ENCODE measurements around the gene ADARB2.

ADARB2 gene

DNA sequence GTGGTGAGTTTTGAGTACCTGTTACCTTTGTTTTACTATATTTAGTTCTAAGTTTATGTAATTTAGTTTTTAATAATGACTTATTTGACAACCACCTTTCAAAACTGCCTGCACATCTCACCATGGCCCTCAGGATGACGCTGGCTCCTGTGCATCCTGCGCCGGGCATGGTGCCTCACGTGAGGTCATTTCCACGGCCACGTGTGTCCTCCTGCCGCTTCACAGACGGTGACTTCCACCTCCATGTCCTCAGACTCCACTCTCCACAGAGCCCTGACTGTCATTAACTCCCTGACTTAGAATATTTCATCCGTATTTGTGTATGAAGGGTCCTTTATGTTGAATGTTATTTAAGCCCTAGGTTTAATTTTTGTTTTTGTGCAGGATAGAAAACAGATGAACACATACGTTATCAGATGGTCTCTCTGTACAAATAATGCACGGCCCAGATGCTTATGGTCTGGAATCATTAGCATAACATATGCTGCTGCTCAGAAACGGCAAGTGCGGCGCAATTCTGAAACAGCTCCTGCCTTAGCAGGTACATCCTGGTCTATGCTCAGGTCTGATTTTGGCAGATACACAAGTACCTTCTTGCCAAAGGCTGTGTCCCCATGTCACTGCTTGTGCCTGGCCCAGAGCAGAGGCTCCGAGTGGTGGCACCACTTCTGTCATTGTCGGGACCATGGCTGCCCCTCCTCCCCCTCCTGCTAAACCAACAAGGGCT is 525.3 kb downstream of the ADARB2 start:
- no peak for DNase-seq (ENCODE audit: low read depth in 2 of 2)

DNA sequence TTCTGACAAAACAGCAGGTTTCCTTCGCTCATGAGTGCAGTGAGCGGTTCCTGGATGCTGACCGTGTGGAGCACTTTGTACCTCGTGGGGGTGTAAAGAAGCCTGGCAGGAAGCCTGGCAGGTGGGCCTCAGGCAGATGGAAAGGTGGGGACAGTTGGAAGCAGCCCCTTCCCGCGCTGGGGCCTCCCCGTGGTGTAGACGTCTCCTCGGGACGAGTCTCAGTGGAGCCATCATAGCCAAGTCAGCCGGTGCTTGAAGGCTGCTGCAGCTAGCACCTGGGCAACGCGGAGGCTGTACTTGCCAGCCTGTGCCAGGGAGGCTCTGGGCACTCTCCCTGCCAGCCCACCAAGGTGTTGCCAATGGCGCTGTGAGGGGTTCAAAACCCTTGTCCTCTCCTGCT is 526.7 kb downstream of the ADARB2 start:
- no peak for DNase-seq (ENCODE audit: low read depth in 2 of 2)

DNA sequence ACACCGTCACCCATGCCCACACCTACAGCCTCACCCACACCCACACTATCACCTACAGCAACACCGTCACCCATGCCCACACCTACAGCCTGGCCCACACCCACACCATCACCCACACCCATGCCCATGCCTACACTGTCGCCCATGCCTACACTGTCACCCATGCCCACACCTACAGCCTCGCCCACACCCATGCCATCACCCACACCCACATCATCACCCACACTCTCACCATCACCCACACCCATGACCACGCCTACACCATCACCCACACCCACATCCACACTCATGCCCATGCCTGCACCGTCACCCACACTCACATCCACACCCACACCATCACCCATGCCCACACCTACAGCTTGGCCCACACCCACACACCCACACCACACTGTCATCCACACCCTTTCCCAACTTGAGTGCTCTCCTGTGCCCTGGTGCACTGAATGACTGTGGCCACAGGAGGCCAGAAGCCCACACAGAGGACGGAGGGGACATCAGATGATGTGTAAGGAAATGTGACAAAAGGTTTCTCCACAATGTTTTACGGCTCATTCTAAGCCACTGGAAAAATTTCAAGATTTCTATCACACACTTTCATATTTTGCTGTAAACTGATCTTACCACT is 527.9 kb downstream of the ADARB2 start:
- no peak for DNase-seq (ENCODE audit: low read depth in 2 of 2)

DNA sequence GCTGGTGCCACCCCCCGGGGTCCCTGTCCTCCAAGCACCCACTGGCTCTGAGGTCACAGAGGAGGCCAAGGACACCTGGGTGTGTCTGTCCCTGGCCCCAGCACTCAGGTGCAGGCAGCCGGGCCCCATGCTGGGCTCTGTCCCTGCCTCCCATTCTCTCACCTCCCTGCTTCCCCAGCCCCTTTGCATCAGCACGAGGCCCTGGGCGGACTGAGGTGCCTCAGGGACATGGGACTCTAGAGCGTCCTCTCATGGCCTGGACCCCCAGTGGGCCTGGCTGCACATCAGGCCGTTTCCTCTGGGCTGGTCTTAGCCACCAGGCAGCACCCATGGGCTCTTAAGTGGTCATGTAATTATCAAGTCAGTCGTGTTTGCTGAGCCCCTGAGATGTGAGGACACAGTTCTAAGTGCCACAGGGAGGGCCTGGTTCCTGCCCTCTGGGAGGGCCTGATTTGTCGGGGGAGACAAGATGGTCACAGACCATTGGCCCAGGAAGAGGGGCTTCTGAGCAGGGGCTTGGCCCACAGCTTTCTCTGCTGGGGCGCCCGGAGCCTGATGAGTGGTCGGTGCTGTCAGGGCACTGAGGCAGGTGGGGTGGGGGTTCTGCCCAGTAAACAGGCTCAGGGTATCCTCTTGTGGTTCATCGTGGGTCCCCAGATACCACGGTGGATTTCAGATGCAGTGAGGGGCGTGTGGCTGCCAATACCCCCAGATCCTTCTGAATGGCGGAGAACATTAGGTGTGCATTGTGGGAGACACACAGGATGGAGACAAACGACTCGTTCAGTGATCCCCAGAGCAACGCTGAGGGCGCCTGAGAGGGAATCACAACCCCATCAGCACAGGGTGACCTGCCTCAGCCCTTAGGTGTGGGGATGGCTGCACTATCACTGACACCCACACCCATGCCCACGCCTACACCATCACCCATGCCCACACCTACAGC is 528.7 kb downstream of the ADARB2 start:
- no peak for DNase-seq (ENCODE audit: low read depth in 2 of 2)

DNA sequence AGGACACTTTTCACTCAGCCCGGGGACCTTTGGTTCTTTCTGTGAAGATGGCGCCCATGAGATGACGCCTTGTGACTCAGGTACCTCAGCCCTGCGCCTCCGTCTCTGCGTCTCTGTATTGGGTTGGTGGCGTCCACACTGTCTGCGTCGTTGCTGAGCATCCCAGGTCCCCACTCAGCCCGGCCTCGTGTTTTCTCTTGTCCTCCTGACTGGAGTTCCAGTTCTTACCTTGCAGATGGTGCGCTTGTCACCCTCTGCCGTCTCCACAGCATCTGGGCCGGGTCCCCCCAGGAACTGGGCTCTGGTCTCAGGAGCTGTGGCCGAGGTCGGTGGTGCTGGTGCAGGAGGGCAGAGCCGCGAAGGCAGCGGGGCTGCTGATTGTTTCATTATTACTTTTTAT is 530.7 kb downstream of the ADARB2 start:
- no peak for DNase-seq (ENCODE audit: low read depth in 2 of 2)

DNA sequence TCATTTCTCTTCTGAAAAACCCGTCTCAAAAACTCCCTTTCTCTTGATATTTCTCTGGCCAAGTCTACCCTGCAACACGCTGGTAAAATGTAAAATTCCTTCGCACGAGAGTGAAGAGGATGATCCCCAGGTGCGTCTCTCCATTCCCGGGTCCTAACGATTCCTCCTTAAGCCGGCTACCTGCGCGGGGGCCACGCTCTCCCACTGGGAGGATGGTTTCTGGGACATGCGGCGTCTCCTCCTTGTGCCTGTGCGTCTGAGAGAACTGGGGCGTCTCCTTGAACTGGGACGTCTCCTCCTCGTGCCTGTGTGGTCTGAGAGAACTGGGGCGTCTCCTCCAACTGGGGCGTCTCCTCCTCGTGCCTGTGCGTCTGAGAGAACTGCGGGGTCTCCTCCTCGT is 531.2 kb downstream of the ADARB2 start:
- DNase-seq (ENCODE audit: low read depth in 2 of 2): no peak

DNA sequence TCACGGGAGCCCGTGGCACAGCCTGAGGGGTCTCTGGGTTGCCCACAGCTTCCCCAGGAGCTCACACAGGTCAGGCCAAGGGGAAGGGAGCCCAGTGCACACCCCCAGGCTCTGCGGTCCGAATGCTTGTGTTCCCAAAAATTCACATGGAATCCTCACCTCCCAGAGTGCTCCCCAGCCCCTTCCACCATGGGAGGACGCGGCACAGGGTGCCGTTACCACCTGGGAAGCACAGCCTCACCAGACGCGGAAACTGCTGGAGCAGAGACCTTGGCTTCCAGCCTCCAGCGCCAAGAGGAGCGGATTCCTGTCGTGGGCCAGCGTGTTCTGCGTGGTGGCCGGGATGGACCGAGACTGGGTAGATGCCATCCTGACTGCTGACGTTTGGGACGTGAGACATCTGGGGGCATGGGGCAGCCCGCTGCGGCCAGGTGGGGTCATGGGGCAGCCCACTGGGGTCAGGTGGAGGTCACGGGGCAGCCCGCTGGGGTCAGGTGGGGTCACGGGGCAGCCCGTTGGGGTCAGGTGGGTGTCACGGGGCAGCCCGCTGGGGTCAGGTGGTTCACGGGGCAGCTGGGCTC is 531.8 kb downstream of the ADARB2 start:
- DNase-seq (ENCODE audit: low read depth in 2 of 2): no peak

DNA sequence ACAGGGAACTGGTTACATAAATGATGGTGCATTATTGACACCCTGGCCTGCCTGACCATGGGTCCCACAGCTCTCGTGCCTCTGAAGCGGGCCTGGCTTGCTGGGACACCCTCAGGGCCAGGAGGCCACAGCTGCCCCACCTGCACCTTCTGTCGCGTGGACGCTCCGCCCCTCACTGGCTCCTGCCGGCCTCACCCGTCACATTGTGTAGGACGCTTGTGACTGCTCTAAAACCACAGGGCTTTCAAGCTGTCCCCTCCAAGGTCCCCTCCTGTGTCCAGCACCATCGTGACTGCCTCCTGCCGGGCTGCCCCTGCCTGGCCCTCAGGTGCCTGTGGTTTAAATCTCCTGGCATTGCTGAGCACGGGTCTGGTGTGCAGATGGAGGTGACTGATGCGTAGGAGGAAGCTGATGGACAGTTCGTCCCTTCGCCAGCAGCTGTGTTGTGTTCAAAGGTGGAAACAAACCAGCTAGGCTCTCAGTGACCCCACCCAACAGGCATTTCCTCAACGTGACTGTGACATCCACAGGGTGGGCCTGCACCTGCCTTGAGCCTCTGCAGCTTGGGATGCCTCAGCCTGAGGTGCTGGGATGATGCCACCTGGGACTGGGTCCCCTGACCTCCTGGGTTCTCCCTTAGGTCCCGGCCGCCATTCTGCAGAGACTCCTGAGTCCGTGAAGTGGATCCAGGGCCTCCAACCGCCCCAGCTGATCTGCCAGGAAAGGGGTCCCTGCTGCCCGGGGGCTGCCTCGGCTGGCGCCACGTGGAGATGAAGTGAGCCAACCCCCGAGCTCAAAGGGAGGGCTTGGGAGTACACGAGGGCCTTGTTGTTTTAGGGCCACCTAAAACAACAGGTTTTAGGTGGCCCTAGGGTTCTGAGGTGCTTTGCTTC is 532.6 kb downstream of the ADARB2 start:
- DNase-seq (ENCODE audit: low read depth in 2 of 2): no peak

DNA sequence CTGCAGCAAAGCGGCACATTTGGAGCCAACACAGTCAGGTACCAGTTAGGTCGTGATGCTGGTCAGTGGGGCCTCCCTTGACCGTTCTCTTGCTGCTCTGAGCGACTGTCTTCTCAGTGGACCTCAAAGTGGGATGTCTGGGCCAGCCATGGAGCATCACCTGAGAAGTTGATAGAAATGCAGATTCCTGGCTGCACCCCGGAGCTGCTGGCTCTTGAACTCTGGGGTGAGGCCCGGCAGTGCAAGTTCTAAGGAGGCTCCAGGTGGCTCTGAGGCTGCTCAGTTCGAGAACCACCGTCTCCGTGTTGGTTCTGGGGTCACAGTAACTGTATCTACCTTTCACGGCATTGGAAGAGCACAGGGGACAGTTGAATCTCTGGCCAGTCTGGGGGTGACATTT is 533.6 kb downstream of the ADARB2 start:
- DNase-seq (ENCODE audit: low read depth in 2 of 2): no peak

DNA sequence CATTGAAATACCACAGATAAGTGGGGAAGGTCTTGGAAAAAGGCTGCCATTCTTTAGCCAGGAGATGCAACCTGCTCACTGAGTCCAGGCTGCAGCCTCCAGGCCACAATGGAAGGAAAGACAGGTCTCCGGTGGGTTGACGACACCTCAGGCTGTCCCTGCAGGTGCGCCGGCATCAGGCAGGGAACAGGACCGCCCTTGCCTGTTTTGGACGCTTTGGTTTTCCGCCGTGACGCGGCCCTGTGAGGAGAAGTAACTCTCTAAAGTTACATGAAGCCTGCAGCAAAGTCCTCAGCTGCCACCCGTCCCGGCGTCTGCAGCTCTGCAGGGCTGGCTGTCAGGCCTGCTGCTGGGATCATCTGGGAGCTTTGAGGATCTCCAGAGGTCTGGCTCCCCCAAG is 534.1 kb downstream of the ADARB2 start:
- no peak for DNase-seq (ENCODE audit: low read depth in 2 of 2)

DNA sequence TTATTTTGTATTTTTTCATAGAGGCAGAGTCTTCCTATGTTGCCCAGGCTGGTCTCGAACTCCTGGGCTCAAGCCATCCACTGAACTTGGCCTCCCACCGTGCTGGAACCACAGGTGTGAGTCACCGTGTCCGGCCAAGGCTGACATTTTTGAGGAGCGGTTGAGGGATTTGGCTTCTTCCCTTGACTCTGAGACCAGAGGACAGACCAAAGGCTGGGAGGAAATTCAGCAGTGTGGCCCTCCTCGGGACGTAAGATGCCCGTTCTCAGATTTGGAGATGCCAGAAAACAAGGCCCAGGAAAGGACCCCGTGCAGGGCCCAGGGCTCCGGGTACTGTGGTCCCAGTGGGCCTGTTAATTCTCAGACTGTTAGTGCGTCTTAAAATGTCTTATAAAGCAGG is 535.0 kb downstream of the ADARB2 start:
- no peak for DNase-seq (ENCODE audit: low read depth in 2 of 2)

DNA sequence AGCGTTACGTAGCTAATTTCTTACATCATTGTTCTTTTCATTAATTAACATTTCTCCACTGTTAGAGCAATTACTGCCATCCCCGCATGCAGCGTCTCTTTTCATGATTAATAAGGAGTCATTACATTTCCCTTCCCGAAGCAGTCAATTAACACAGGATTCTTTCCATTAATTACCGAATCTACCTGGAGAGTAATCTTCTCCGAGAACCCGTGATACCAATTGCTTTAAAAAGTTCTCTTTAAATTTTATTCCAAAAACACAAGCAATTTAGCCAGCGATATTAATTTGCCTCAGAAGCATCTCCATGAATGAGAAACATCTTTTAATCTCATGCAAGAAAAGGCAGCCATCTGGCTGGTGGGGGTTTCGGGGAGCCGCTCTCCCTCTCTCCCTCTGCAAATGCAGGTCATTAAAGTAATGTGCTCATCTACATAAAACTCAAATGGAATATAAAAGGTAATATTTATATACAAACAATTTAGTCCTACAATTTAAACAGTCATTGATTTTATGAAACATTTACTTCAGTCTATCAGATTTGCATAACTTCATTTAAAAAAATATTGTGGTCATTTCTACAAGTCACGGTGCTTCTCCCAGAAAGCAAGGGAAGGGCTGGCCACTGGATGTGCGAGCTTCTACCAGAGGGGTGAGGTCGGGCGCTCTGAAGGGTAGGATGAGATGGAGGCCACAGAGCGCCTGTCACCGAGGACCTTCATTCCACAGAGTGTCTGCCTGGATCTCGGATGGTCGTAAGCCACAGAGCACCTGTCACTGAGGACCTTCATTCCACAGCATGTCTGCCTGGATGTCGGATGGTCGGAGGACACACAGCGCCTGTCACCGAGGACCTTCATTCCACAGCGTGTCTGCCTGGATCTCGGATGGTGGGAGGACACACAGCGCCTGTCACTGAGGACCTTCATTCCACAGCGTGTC is 536.2 kb downstream of the ADARB2 start:
- DNase-seq (ENCODE audit: low read depth in 2 of 2): no peak

DNA sequence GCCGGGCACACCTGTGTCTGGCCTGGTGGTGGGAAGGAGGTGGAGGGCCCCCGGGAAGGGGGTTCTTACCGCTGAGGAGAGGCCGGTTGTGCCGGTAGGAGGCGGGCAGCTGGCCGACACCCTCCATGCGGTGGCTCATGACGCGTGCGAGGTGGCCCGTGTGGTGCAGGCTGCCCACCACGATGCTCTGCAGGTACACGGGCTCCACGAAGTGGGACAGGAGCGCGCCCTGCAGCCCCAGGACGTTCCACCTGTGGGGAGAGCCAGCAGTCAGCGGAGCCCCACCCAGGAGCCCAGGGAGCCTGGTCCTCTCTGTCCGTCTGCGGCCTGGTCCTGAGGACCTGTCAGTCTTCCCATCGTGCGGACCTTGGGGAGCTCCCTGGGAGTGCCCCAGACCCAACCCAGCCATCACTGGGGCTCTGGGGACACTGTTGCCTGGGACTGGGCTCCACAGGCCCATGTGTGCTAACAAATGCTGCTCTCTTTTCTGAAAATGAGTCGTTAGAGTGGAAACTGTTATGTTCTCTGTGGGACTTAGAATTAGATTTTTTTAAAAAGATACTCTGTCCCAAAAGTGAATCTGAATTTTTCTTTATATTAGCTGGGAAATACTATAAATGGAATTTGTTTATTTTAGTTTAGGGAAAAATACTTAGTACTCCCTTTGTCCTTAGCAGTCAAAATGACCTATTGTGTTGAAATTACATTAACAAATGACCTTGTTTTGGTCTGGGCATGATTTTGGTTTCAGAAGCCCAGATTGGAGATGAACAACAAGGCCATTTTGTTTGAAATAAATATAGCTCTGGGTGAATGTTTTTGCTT is 537.2 kb downstream of the ADARB2 start:
- no peak for DNase-seq (ENCODE audit: low read depth in 2 of 2)

DNA sequence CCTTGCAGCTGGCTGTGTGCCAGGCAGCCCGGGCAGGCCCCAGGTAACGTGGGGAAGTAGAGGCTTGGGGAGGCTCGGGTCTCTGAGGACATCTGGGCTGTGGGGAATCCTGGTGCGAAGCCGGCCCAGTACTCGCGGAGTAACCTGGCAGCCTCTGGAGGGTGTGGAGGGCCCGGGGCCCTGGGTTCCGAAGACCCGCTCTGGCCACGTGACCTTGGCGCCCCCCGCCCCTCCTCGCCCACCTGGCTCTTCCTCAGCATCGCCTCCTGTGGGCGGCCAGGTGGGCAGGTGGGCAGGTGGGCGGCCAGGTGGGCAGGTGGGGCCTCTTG is 538.0 kb downstream of the ADARB2 start:
- DNase-seq (ENCODE audit: low read depth in 2 of 2): no peak

DNA sequence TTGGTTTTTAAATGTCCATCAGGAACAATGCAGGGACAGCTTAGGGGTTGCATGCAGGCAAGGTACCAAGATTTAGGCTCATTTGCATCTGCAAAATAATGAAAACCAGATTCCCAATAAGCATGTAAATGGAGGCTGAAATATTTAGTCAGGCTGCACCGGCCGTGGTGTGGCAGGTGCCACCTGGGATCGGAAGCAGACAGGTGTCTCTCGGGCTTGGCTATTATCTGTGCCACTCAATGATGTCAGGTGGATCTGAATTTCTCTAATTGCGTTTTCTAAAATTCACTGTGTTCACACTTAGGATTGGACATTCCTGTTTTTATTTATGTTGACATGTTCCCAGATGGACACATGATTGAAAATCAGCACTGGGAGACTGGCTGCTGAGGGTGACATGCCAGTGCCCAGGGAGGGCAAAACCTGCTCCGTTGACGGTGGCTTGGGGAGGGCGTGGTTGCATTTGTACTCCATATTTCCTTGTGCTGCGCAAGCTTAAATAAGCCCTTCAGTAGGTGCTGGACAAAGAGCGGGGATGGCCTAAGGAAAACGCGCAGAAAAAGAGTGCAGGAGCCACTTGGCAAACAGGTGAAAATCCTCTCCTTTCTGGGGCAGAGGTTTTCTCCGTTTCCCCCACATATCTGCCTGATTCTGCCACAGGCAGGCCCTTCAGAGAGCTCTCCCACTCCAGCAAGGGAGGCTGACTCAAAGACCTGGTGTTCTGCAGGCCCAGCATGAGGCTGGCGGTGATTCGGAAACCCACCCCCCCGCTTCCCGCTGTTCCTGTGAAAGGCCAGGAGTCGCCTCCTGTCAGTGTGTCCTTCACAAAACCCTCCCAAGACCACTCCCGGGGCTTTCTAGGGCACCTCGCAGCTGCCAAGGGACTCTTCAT is 538.6 kb downstream of the ADARB2 start:
- DNase-seq (ENCODE audit: low read depth in 2 of 2): no peak

DNA sequence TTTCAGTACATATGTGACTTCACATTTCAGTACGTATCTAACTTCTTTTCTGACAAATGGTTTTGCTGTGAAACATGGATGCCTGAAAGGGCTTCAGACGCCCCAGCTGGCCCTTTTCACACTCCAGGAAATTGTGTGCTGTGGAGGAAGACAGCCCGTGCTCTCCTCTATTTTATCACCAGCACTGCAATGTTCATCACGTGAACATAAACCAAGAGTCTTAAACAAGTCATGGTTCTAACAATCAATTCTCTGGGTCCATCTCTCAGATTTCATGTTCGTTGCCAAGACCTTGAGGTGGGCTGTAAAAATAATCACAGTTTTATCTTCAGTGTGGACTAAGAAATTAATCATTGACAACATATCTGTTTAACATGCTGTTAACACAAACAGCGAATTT is 539.9 kb downstream of the ADARB2 start:
- DNase-seq (ENCODE audit: low read depth in 2 of 2): no peak

DNA sequence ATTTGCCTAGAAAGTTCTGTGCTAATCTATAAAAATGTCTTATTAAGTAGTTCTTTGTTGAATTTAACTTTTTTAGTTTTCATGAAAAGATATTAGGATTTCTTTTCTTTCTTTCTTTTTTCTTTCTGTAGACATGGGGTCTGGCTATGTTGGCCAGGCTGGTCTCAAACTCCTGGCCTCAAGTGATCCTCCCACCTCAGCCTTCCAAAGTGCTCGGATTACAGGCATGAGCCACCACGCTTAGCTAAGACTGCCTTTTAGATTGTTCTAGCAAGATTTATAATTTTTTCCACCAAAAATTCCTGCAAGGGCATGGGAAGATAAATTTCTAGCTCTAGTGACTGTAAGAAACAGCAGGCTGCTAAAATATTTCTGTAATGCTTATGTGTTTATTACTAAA is 540.7 kb downstream of the ADARB2 start:
- no peak for DNase-seq (ENCODE audit: low read depth in 2 of 2)

DNA sequence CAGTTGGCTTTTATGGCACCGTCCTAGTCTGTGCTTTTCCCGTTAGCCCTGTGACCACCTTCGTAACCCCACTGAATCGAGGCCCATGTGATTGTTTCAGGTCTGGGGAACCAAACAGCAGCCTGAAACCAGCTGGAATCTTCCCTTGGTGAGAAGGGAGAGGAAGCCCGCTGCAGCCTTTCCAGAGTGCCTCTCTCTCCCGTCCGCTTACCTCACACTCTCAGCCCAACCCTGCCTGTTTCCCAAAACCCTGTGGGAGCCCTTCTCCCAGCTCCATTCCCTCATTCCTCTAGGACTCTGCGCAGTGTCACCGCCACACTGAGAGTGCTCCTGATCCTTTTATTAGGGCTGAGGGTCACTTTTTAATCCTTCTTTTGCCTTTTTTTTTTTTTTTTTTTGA is 541.5 kb downstream of the ADARB2 start:
- no peak for DNase-seq (ENCODE audit: low read depth in 2 of 2)

All from stimulated activated CD8-positive, alpha-beta memory T cell treated with anti-CD3 and anti-CD28 coated beads, Interleukin-15, amount 100 ng/mL, for 48 hours (primary cell).